Measurements from ENCODE around the gene PRCC. TPM values are rescaled to one million over a fixed set of nuclear protein-coding genes. Genes with fewer than 3 reads are reported as not detected.
"Not testable (repeated sequence)": the region's sequence is repeated elsewhere in the genome, so short reads cannot be mapped to it uniquely, and the experiment has no call there.

The PRCC gene
- total RNA-seq, 1 experiment from 2014 or later: 80.4 TPM

DNA sequence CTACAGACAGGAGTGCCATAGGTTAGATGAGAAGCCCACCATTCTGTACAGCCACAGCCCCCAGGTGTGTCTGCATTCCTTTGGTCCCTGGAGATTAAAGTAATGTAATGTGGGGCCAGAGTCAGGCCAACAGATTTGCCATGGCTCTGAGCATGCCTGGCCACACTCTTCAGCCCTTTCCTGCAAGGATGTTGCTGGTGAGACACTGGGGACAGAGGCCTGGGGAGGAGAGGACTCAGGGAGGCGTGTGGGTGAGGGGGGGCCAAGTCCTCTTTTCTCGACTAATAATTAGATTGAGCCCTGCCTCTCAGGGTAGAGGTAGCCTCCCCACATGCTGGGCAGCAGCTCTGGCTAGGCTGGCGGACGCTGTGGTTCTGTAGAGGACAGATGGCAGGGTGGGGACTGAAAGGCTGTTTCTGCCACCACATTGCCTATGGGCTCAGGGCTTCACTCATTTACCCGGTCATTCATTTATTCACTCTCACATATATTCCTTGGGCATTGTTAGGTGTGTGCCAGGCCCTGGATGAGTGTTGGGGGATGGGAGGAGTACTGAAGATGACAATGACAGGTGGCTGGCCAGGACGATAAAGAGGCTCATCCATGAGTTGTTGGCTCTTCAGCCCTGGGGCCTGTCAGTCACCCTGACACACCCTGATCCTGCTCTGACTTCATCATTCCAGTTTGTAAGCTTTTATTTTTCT, 7.1 kb upstream of the PRCC start:
- H3K27ac Mint-ChIP-seq (ENCODE audit: unreplicated experiment): no peak overlapping the region
- TF ChIP-seq, protein P1, sequence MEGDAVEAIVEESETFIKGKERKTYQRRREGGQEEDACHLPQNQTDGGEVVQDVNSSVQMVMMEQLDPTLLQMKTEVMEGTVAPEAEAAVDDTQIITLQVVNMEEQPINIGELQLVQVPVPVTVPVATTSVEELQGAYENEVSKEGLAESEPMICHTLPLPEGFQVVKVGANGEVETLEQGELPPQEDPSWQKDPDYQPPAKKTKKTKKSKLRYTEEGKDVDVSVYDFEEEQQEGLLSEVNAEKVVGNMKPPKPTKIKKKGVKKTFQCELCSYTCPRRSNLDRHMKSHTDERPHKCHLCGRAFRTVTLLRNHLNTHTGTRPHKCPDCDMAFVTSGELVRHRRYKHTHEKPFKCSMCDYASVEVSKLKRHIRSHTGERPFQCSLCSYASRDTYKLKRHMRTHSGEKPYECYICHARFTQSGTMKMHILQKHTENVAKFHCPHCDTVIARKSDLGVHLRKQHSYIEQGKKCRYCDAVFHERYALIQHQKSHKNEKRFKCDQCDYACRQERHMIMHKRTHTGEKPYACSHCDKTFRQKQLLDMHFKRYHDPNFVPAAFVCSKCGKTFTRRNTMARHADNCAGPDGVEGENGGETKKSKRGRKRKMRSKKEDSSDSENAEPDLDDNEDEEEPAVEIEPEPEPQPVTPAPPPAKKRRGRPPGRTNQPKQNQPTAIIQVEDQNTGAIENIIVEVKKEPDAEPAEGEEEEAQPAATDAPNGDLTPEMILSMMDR (IDR thresholded peaks at IDR 0.05; ENCODE audit: unreplicated experiment): no peak
- H3K4me3 Mint-ChIP-seq (ENCODE audit: low read depth, unreplicated experiment): no peak overlapping the region
- H3K27me3 Mint-ChIP-seq (ENCODE audit: unreplicated experiment): no peaks in the 10 kb centered on the region
- no peak for DNase-seq
- CTCF ChIA-PET: no interaction called here
- H3K9me3 Mint-ChIP-seq (ENCODE audit: low read depth, unreplicated experiment): no peaks in the 10 kb centered on the region
- H3K36me3 Mint-ChIP-seq (ENCODE audit: insufficient read depth, unreplicated experiment): peaks cover 7% of the 10 kb centered on the region
- no peaks in the 10 kb centered on the region for H3K4me1 Mint-ChIP-seq (ENCODE audit: low read depth, unreplicated experiment)
- intact Hi-C loops (cut with micrococcal nuclease; ENCODE audit: unreplicated experiment): no loop called here
- no TSS peak for BruUV-seq (replicated peaks)

DNA sequence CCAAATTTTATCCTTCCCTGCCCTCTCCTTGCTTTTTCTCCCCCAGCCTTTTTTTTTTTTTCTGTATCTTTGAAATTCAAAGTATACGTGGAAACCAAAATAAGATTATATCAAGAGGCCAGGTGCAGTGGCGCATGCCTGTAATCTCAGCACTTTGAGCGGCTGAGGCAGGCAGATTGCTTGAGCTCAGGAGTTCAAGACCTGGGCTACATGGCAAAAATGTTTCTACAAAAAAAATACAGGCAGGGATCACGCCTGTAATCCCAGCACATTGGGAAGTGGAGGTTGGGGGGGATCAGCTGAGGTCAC, 6.6 kb upstream of the PRCC start:
- TF ChIP-seq, protein P1 (IDR thresholded peaks at IDR 0.05; ENCODE audit: unreplicated experiment): no peak

DNA sequence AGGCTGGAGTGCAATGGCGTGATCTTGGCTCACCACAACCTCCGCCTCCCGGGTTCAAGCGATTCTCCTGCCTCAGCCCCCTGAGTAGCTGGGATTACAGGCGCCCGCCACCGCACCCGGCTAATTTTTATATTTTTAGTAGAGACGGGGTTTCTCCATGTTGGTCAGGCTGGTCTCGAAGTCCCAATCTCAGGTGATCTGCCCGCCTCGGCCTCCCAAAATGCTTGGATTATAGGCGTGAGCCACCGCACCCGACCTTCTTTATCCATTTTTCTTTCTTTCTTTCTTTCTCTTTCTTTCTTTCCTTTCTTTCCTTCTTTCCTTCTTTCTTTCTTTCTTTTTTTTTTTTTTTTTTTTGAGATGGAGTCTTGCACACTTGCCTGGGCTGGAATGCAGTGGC, 2.2 kb upstream of the PRCC start:
- H3K9me3 Mint-ChIP-seq (ENCODE audit: low read depth, unreplicated experiment); CTCF ChIA-PET; H3K27me3 Mint-ChIP-seq (ENCODE audit: unreplicated experiment); H3K4me3 Mint-ChIP-seq (ENCODE audit: low read depth, unreplicated experiment); H3K27ac Mint-ChIP-seq (ENCODE audit: unreplicated experiment); BruUV-seq (replicated peaks); DNase-seq: not testable (repeated sequence)
- H3K4me1 Mint-ChIP-seq (ENCODE audit: low read depth, unreplicated experiment): peaks cover 25% of the 10 kb centered on the region
- intact Hi-C loops (cut with micrococcal nuclease; ENCODE audit: unreplicated experiment): loop anchor here (5.0 kb wide), 1 partner anchor 38 kb away; the partner anchor contains the start of genes ISG20L2 and METTL25B
- H3K36me3 Mint-ChIP-seq (ENCODE audit: insufficient read depth, unreplicated experiment): peaks cover 14% of the 10 kb centered on the region

More for the DNA sequence above, 6.6 kb upstream of the PRCC start:
- Mint-ChIP-seq H3K4me3 (ENCODE audit: low read depth, unreplicated experiment) (no peak overlapping the region), H3K36me3 (ENCODE audit: insufficient read depth, unreplicated experiment) (peaks cover 7% of the 10 kb centered on the region), H3K9me3 (ENCODE audit: low read depth, unreplicated experiment) (no peaks in the 10 kb centered on the region), H3K4me1 (ENCODE audit: low read depth, unreplicated experiment) (peaks cover 1% of the 10 kb centered on the region), H3K27ac (ENCODE audit: unreplicated experiment) (no peak overlapping the region), H3K27me3 (ENCODE audit: unreplicated experiment) (no peaks in the 10 kb centered on the region)
- BruUV-seq (replicated peaks): no TSS peak
- CTCF ChIA-PET: no interaction called here
- intact Hi-C loops (cut with micrococcal nuclease; ENCODE audit: unreplicated experiment): no loop called here
- no peak for DNase-seq

DNA sequence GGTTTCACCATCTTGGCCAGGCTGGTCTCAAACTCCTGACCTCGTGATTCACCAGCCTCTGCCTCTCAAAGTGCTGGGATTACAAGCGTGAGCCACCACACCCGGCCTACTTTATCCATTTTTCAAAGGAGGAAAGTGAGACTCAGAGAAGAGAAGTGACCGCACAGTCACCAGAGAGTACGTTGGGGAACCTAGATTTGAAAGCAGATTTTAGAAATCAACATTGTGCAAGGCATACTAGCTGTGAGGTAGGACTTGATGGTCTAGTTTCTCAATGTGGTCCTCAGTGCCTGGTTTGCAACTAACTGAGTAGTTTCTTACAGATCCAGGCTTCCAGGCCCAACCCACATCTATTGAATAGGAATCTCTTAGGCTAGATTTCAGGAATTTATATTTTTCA, 1.7 kb upstream of the PRCC start:
- CTCF ChIA-PET: interaction anchor here (2.1 kb wide), 1 partner anchor 40 kb away, joined by 22 read pairs; no protein-coding TSS in a partner anchor
- Mint-ChIP-seq H3K27me3 (ENCODE audit: unreplicated experiment) (no peaks in the 10 kb centered on the region), H3K27ac (ENCODE audit: unreplicated experiment) (no peak overlapping the region), H3K9me3 (ENCODE audit: low read depth, unreplicated experiment) (no peaks in the 10 kb centered on the region), H3K36me3 (ENCODE audit: insufficient read depth, unreplicated experiment) (peaks cover 16% of the 10 kb centered on the region), H3K4me3 (ENCODE audit: low read depth, unreplicated experiment) (no peak overlapping the region), H3K4me1 (ENCODE audit: low read depth, unreplicated experiment) (peaks cover 28% of the 10 kb centered on the region)
- TF ChIP-seq, protein P1 (IDR thresholded peaks at IDR 0.05; ENCODE audit: unreplicated experiment): no peak
- no TSS peak for BruUV-seq (replicated peaks)
- intact Hi-C loops (cut with micrococcal nuclease; ENCODE audit: unreplicated experiment): loop anchor here (2.0 to 5.0 kb wide), 2 partner anchors 13 to 38 kb away; partner anchors contain the start of genes ISG20L2 and METTL25B
- DNase-seq: no peak
